IPS-15b (cell line): ENCODE measurements around the gene WRAP73.

ENCODE experiments used
- H3K27me3 ChIP-seq: one replicate; pipeline ENCODE4 v1.6.1; 2013; ENCODE audit warnings: low read length; ENCODE audit not compliant: control insufficient read depth, insufficient read depth
- H3K36me3 ChIP-seq: one replicate; pipeline ENCODE4 v1.6.1; 2013; ENCODE audit warnings: low read length; ENCODE audit not compliant: control insufficient read depth, insufficient read depth
- H3K4me1 ChIP-seq: one replicate; pipeline ENCODE4 v1.6.1; 2013; ENCODE audit warnings: mild to moderate bottlenecking, low read length; ENCODE audit not compliant: control insufficient read depth, insufficient read depth
- H3K4me3 ChIP-seq: one replicate; pipeline ENCODE4 v1.5.1; 2013; ENCODE audit warnings: low read depth, low read length
- H3K9ac ChIP-seq: one replicate; pipeline ENCODE4 v1.6.1; 2013; ENCODE audit warnings: low read depth, mild to moderate bottlenecking, low read length
- H3K9me3 ChIP-seq: one replicate; pipeline ENCODE4 v1.6.1; 2013; ENCODE audit warnings: mild to moderate bottlenecking, low read length; ENCODE audit not compliant: control insufficient read depth, insufficient read depth

The WRAP73 gene

GRCh38 chr1:3649342-3650247 lies at the start of gene WRAP73:
WRAP73 (minus strand) TSS chr1:3650103; CDS start chr1:3649999, 104 bp downstream.
- Histone ChIP-seq H3K4me1 (peaks cover 4% of the 10 kb centered on the region), H3K27me3 (peaks cover 39% of the 10 kb centered on the region), H3K9ac (peak within 1 kb of the TSS; percentile 24)

DNA sequence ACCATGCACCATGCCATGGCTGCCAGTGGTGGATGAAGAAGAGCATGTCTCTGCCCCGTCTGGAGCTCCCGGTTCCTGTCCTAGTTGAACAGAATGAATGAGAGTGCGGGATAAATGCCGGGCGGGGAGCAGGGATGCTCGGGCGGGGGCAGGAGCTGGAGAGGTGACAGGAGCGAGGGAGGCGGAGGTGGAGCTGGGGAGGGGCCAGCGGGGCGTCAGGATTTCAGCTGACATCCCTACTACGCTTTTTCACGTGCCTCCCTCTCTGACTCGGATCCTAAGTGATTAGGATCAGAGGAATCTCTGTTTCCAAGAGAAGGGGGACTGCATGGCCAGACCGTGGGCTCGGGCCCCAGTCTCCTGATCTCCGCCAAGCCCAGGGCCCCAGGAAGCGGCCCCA lies 49.7 kb upstream of the WRAP73 start:
- H3K27me3 ChIP-seq, result no peaks in the 10 kb centered on the region
- H3K36me3 ChIP-seq, result no peaks in the 10 kb centered on the region
- H3K4me3 ChIP-seq, result no peak overlapping the region
- no peak overlapping the region for H3K9ac ChIP-seq
- H3K9me3 ChIP-seq, result no peaks in the 10 kb centered on the region
- no peaks in the 10 kb centered on the region for H3K4me1 ChIP-seq

More at GRCh38 chr1:3649342-3650247, at the start of gene WRAP73:
- Histone ChIP-seq H3K36me3 (no peaks in the 10 kb centered on the region), H3K9me3 (no peaks in the 10 kb centered on the region), H3K4me3 (peak within 1 kb of the TSS; percentile 65)

DNA sequence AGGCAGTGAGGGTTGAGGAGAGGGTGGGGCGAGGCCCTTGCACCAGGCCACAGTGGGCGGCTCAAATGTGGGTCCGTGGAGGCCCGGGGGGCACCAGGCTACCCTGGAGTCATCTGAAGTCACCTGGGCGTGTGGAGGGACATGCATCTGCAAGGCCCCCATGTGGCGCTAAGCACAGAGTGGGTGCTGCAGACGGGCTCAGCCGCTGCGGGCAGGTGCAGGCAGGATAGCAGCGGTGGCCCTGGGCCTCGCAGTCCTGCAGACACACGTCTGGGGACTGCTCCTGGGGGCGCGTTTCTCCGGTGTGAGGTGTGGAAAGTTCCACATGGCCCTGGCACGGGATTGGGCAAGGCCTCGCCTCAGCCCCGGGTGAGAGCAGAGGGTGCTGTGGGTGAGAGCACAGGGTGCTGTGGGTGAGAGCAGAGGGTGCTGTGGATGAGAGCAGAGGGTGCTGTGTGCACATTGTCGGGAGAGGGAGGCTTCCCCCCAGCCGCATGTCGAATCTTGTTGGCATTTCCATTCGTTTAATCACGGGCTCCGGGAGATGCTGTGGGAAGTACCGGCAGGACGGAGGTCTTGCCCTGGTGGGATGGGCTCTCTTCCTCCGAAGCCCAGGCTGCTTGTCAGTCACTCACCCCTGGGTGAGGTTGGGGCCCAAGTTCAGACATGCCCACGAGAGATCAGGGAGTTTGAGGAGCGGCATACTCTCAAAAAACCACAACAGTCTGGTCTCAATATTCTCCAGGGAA lies 48.9 kb upstream of the WRAP73 start:
- H3K27me3 ChIP-seq, result no peaks in the 10 kb centered on the region
- H3K9me3 ChIP-seq, result no peaks in the 10 kb centered on the region
- H3K4me1 ChIP-seq, result no peaks in the 10 kb centered on the region
- H3K4me3 ChIP-seq, result no peak overlapping the region
- no peaks in the 10 kb centered on the region for H3K36me3 ChIP-seq
- no peak overlapping the region for H3K9ac ChIP-seq

GRCh38 chr1:3697810-3698209 lies 47.9 kb upstream of the WRAP73 start:
- H3K4me1 ChIP-seq, result no peaks in the 10 kb centered on the region
- H3K9me3 ChIP-seq, result no peaks in the 10 kb centered on the region
- H3K9ac ChIP-seq, result no peak overlapping the region
- H3K4me3 ChIP-seq, result no peak overlapping the region
- no peaks in the 10 kb centered on the region for H3K27me3 ChIP-seq
- H3K36me3 ChIP-seq, result no peaks in the 10 kb centered on the region

GRCh38 chr1:3697104-3697503 lies 47.2 kb upstream of the WRAP73 start:
- Histone ChIP-seq H3K4me3 (no peak overlapping the region), H3K9ac (no peak overlapping the region), H3K36me3 (no peaks in the 10 kb centered on the region), H3K4me1 (no peaks in the 10 kb centered on the region), H3K9me3 (no peaks in the 10 kb centered on the region), H3K27me3 (no peaks in the 10 kb centered on the region)

DNA sequence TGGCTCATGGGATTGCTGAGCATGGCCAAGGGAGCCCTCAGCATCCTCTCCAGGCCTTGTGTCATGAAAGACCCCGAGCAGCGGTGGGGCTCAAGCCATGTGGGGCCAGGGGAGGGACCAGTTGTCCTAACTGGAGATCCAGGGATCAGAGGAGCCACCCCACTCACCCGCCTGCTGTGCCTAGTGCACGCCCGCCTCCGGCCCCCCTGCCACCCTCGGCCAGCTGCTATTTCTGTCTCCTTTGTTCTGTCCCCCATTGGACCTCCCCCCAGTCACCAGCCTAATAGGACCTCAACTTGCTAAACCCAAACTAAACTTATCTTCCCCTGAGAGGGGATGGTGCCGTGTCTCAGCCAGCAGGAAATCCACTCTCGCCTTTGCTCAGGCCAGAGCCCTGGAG lies 46.8 kb upstream of the WRAP73 start:
- no peaks in the 10 kb centered on the region for H3K36me3 ChIP-seq
- H3K4me3 ChIP-seq, result no peak overlapping the region
- H3K9ac ChIP-seq, result no peak overlapping the region
- H3K27me3 ChIP-seq, result no peaks in the 10 kb centered on the region
- no peaks in the 10 kb centered on the region for H3K9me3 ChIP-seq
- no peaks in the 10 kb centered on the region for H3K4me1 ChIP-seq

DNA sequence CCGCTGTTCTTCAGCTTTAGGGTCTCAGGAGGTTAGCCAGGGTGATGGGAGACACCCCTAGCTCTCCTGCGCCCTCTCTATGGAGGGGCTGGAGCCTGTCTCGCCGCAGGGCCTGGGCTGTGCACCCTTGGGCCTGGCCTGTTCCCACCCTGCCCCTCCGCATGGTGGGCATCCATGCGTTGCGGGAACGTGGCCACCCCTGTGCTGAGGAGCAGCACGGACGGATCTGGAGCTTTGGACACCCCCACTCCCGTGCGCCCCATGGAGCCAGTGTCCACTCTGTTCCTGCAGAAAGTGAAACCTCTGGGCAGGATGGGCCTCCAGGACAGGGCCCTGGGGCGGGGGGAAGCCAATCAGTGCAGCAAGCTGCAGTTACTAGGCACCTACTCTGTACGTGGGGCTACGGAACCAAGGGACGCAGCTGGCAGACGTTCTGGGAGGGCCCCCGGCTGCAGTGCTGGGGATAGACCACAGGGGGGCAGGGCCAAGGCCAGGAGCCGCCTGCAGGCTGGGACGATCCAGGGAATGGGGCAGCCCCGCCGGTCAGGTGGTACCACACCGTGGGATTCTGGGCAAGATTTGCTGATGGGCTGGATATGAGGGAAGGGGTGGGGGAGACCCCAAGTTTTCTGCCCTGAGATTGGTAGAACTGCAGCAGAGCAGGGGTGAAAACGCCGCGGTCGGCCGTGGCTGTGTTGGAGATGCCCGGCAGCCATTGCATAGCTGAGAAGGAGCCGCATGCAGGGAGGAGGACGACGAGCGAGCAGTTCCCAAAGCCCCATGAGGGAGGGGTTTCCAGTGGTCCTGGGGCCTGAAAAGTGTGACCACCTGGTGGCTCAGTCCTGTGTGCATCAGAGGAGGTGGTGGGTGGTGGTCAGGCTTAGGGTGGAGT lies 45.7 kb upstream of the WRAP73 start:
- H3K27me3 ChIP-seq, result no peaks in the 10 kb centered on the region
- H3K9me3 ChIP-seq, result no peaks in the 10 kb centered on the region
- no peaks in the 10 kb centered on the region for H3K4me1 ChIP-seq
- H3K4me3 ChIP-seq, result no peak overlapping the region
- H3K36me3 ChIP-seq, result no peaks in the 10 kb centered on the region
- H3K9ac ChIP-seq, result no peak overlapping the region

DNA sequence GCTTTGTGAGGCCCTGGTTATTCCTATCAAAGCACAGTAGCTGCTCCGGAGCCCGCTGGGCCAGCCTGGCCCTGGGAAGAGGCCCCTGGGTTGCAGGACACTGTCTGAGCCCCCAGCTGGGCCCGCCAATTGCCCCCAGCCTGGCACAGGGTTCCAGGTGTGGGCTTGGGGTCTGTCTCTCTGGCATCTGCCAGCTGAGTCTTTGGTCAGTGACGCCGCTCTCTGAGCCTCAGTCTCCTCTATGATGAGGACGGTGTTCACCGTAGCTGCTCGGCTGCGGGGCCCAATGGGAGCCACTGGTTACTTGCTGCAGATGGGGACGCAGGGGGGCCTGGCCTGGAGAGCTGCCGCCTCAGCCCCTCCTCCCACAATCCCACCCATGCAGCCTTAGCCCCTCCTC lies 43.4 kb upstream of the WRAP73 start:
- Histone ChIP-seq H3K27me3 (no peaks in the 10 kb centered on the region), H3K36me3 (no peaks in the 10 kb centered on the region), H3K9ac (no peak overlapping the region), H3K4me1 (no peaks in the 10 kb centered on the region), H3K4me3 (no peak overlapping the region), H3K9me3 (no peaks in the 10 kb centered on the region)

DNA sequence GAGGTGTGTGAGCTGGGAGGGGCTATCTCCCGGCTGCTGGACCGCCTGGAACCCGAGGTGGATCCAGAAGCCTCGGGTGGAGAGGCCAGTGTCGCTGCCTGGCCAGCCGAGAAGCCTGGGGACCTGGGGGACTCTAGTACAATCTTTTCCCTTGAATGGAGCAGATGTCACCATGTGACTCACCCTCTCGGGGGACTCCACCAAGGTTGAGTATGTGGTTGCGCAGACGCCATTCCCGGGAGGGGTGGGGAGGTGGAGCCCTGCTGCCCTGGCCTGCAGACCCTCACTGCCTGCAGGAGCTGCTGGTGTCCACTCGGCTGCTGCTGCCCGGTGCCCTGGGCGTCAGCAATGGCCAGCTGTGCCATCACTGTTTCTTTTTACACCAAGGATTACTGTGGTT lies 42.7 kb upstream of the WRAP73 start:
- Histone ChIP-seq H3K9ac (no peak overlapping the region), H3K4me3 (no peak overlapping the region), H3K27me3 (no peaks in the 10 kb centered on the region), H3K4me1 (no peaks in the 10 kb centered on the region), H3K9me3 (no peaks in the 10 kb centered on the region), H3K36me3 (no peaks in the 10 kb centered on the region)

DNA sequence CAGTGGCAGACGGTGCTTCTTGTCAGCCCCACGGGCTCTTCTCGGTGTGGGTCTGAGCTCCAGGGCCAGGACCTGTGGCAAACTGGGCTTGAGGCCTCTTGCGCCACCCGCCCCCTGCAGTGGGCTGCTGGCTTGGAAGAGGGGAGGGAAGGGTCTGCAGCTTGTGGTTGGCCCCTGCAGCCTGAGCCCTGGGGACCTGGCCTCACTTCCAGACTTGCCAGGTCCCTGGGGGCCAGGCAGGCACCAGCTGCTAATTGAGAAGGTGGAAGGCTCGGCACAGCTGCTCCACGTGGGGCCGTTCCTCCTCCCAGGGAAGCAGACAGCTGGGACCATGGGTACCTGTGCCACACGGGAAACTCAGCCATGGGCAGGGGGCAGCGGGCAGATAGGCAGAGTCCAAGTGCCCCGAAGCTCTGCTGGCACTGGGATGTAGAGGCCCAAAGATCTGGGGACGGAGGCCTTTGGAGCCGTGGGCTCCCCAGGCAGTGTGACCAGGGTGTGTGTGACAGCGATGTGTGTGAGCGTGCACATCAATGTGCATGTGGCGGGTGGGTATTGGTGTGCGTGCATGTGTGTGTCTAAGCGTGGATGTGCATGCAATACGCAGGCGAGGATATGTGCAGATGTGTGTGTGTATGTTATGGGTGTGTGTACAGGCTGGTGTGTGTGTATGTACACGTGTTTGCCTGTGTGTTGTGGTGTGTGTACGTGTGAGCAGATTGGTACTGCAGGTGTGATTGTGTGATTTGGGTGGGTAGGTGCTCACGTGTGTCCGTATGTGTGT lies 41.7 kb upstream of the WRAP73 start:
- no peaks in the 10 kb centered on the region for H3K27me3 ChIP-seq
- H3K9ac ChIP-seq, result no peak overlapping the region
- no peaks in the 10 kb centered on the region for H3K9me3 ChIP-seq
- H3K4me3 ChIP-seq, result no peak overlapping the region
- H3K36me3 ChIP-seq, result no peaks in the 10 kb centered on the region
- H3K4me1 ChIP-seq, result no peaks in the 10 kb centered on the region
